ENCODE data around the gene DCLRE1B.

- no peak for TF ChIP-seq CTCF (IDR thresholded peaks at IDR 0.05)
- TF ChIP-seq POLR2A (IDR thresholded peaks at IDR 0.05): no peak
These were observed 322 bp downstream of the DCLRE1B start for GRCh38 chr1:113905435-113905861.
